ENCODE results near the gene ZSWIM4.

ZSWIM4 gene

GRCh38 chr19:13823901-13824300 lies 28.7 kb downstream of the ZSWIM4 start:
- no peak overlapping the region for H3K4me3 ChIP-seq (ENCODE audit: low read depth, low read length)
- TF ChIP-seq, protein P1, sequence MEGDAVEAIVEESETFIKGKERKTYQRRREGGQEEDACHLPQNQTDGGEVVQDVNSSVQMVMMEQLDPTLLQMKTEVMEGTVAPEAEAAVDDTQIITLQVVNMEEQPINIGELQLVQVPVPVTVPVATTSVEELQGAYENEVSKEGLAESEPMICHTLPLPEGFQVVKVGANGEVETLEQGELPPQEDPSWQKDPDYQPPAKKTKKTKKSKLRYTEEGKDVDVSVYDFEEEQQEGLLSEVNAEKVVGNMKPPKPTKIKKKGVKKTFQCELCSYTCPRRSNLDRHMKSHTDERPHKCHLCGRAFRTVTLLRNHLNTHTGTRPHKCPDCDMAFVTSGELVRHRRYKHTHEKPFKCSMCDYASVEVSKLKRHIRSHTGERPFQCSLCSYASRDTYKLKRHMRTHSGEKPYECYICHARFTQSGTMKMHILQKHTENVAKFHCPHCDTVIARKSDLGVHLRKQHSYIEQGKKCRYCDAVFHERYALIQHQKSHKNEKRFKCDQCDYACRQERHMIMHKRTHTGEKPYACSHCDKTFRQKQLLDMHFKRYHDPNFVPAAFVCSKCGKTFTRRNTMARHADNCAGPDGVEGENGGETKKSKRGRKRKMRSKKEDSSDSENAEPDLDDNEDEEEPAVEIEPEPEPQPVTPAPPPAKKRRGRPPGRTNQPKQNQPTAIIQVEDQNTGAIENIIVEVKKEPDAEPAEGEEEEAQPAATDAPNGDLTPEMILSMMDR (IDR thresholded peaks at IDR 0.05; ENCODE audit: low read depth, low read length) = no peak

DNA sequence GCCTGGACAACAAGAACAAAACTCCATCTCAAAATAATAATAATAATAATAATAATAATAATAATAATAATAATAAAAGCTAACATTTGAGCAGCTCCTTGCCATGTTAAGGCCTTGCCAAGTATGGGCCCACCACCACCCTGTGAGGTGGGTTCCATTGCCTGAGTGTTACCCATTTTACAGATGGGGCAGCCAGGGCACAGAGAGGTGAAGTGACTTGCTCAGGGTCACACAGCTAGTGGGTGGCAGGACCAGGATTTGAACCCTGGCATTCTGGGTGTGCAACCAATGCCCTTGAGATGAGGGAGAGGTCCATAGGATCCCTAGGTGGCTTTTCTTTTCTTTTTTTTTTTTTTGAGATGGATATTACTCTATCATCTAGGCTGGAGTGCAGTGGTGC lies 29.5 kb downstream of the ZSWIM4 start:
- TF ChIP-seq, protein P1 (IDR thresholded peaks at IDR 0.05; ENCODE audit: low read depth, low read length) = no peak
- no peak overlapping the region for H3K4me3 ChIP-seq (ENCODE audit: low read depth, low read length)

DNA sequence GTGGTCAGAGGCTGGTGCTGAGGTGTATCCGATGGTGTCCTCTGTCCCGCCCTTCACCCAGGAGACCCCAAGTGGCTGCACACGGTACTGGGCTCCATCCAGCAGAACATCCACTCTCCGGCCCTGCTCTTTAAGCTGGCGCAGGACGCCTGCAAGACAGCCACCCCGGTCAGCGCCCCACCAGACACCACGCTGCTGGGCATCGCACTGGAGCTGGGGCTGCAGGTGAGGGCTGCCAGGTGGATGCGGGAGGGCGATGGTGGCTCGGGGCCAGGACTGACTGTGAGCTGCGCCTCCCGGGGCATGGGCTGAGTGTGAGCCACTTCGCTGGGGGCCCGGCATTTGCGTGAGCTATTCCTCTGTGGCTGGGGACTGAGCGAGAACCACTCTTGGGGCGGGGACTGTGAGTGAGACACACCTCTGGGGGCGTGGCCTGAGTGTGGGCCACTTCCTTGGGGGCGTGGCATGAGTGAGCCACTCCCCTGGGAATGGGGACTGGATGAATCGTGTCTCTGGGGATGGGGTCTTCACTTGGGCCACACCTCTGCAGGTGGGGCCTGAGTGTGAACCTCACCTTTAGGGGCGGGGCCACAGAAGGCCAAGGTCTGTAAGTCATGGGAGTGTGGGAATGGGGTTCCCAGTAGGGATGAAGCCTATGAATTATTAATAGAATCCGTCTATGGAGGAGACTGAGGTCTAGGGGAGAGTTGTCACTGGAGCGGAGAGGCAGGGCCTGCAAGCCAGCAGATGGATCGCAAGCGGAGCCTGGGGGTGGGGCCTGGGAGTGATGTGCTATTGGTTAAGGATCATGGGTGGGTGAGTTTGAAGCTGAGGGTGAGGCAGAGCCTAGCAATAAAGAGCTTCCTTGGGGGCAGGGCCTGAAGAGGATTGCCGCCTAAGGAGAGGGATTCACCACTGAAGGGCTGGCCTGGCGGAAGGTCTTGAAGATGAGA lies 30.5 kb downstream of the ZSWIM4 start:
- TF ChIP-seq, protein P1 (IDR thresholded peaks at IDR 0.05; ENCODE audit: low read depth, low read length) = no peak
- H3K4me3 ChIP-seq (ENCODE audit: low read depth, low read length) = no peak overlapping the region

GRCh38 chr19:13826652-13827235 lies 31.5 kb downstream of the ZSWIM4 start:
- TF ChIP-seq, protein P1 (IDR thresholded peaks at IDR 0.05; ENCODE audit: low read depth, low read length) = no peak
- no peak overlapping the region for H3K4me3 ChIP-seq (ENCODE audit: low read depth, low read length)

GRCh38 chr19:13827656-13828055 lies 32.4 kb downstream of the ZSWIM4 start:
- TF ChIP-seq, protein P1 (IDR thresholded peaks at IDR 0.05; ENCODE audit: low read depth, low read length) = no peak

DNA sequence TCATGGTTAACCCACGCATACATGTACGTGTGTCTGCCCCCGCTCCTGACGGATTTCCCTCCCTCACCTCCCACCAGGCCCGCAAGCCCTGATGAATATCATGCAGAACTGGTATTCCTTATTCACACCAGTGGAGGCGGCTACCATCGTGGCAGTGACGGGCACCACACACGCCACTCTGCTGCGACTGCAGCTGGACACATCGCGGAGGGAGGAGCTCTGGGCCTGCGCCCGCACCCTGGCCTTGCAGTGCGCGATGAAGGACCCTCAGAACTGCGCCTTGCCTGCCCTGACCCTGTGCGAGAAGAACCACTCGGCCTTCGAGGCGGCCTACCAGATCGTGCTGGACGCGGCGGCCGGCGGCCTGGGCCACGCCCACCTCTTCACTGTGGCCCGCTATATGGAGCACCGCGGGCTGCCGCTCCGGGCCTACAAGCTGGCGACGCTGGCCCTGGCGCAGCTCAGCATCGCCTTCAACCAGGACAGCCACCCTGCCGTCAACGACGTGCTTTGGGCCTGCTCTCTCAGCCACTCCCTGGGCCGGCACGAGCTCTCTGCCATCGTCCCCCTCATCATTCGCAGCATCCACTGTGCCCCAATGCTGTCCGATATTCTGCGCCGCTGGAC lies 35.0 kb downstream of the ZSWIM4 start:
- no peak overlapping the region for H3K4me3 ChIP-seq (ENCODE audit: low read depth, low read length)
- TF ChIP-seq, protein P1 (IDR thresholded peaks at IDR 0.05; ENCODE audit: low read depth, low read length) = no peak

More at GRCh38 chr19:13827656-13828055, 32.4 kb downstream of the ZSWIM4 start:
- no peak overlapping the region for H3K4me3 ChIP-seq (ENCODE audit: low read depth, low read length)

Data from WI38 (cell line).